Caco-2 (cell line): ENCODE data around the gene SLC41A1. TPM values are rescaled to one million over a fixed set of nuclear protein-coding genes. Genes with fewer than 3 reads are reported as not detected.
A peak's percentile ranks its signal among the peaks of the same experiment; 100 is the strongest.

Experiments
- BruUV-seq: library from RNA; stranded (reverse); fragments of 400-500 nt; replicated peaks from 2 replicates; lab custom pipeline; 2021; lab: Mats Ljungman, UMichigan
- CTCF ChIA-PET: fragments of 300-600 bp; sonication (Branson Sonifier 250); formaldehyde crosslinking; loops from one replicate; lab custom pipeline; 2022; ENCODE audit warnings: antibody characterized with exemption; lab: Charles Lee
- POLR2A ChIA-PET: fragments of 300-600 bp; sonication (Branson Sonifier 250); formaldehyde crosslinking; loops from one replicate; lab custom pipeline; 2022; ENCODE audit warnings: antibody characterized with exemption; lab: Charles Lee
- DNase-seq, 2 experiments: peaks; one replicate each; pipeline versions ENCODE4 v3.0.0 to v3.0.0-alpha.2; 2020 to 2022
- H3K27me3 ChIP-seq: replicated peaks from 2 replicates; pipeline ENCODE4 v1.6.0; 2011; ENCODE audit warnings: low read length; ENCODE audit not compliant: control insufficient read depth, insufficient read depth
- H3K36me3 ChIP-seq: 2 replicates; pipeline ENCODE4 v1.5.1; 2011; ENCODE audit warnings: low read length; ENCODE audit not compliant: control insufficient read depth, insufficient read depth
- H3K4me1 ChIP-seq: fragments of 250-450 bp; sonication (Bioruptor Pico); 2 replicates; pipeline ENCODE4 v1.5.1; 2020; ENCODE audit warnings: mild to moderate bottlenecking
- H3K4me3 ChIP-seq: 2 replicates; pipeline ENCODE4 v1.5.1; 2011; ENCODE audit warnings: low read depth, mild to moderate bottlenecking, control low read depth, low read length
- H3K9me3 ChIP-seq: fragments of 250-450 bp; sonication (Bioruptor Pico); 2 replicates; pipeline ENCODE4 v1.5.1; 2020; ENCODE audit warnings: mild to moderate bottlenecking, moderate library complexity
- H3K27ac Mint-ChIP-seq: one replicate; pipeline ENCODE4 v1.8.0; 2022; ENCODE audit warnings: mixed read lengths; ENCODE audit not compliant: unreplicated experiment
- H3K27me3 Mint-ChIP-seq: one replicate; pipeline ENCODE4 v1.8.0; 2022; ENCODE audit warnings: mixed read lengths; ENCODE audit not compliant: insufficient read depth, unreplicated experiment
- H3K36me3 Mint-ChIP-seq: one replicate; pipeline ENCODE4 v1.8.0; 2022; ENCODE audit warnings: mild to moderate bottlenecking, mixed read lengths; ENCODE audit not compliant: insufficient read depth, unreplicated experiment
- H3K4me1 Mint-ChIP-seq: one replicate; pipeline ENCODE4 v1.8.0; 2022; ENCODE audit warnings: low read depth, mixed read lengths; ENCODE audit not compliant: unreplicated experiment
- H3K4me3 Mint-ChIP-seq: one replicate; pipeline ENCODE4 v1.8.0; 2022; ENCODE audit warnings: mild to moderate bottlenecking, moderate library complexity, mixed read lengths; ENCODE audit not compliant: unreplicated experiment
- H3K9me3 Mint-ChIP-seq: one replicate; pipeline ENCODE4 v1.8.0; 2022; ENCODE audit warnings: mixed read lengths; ENCODE audit not compliant: unreplicated experiment
- intact Hi-C: fragments of 100-400 bp; cut with micrococcal nuclease; formaldehyde crosslinking; loops from one replicate; pipeline ENCODE4 v1.10.0; 2022; ENCODE audit not compliant: unreplicated experiment
- total RNA-seq: library from RNA; stranded (reverse); gene quantifications from 2 replicates; pipeline ENCODE4 v1.2.3, GENCODE V29; 2022
- TF ChIP-seq, protein P1 (sequence below), 2 experiments: fragments of 200-600 bp in 1 of 2; IDR thresholded peaks; 1 replicate in 1 of 2; 2 replicates in 1 of 2; pipeline versions ENCODE4 v1.5.1 to v1.8.0; 2011 to 2022; ENCODE audit warnings: antibody characterized with exemption in 1 of 2, control low read depth in 1 of 2, inconsistent platforms in 1 of 2, low read depth in 1 of 2, low read length in 1 of 2, mild to moderate bottlenecking in 1 of 2, moderate library complexity in 1 of 2; ENCODE audit not compliant: insufficient read depth in 1 of 2, severe bottlenecking in 1 of 2, unreplicated experiment in 1 of 2

SLC41A1 gene
- total RNA-seq, 1 experiment from 2014 or later: 12.5 TPM

DNA sequence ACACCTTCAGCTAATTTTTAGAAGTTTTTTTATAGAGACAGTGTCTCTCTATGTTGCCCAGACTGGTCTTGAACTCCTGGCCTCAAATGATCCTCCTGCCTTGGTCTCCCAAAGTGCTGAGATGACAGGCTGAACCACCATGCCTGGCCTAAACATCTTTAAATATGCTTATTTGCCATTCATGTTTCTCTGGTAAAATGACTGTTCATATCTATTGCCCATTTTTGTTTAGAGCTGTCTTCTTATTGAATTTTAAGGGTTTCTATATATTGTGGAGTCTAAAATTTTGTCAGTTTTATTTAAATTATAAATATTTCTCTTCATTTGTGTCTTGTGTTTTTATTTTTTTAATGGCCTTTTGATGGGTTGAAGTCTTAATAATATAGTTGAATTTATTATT is 40.0 kb upstream of the SLC41A1 start:
- Mint-ChIP-seq H3K9me3 (peaks cover 19% of the 10 kb centered on the region), H3K4me1 (peaks cover 10% of the 10 kb centered on the region), H3K4me3 (no peak overlapping the region), H3K27me3 (peaks cover 3% of the 10 kb centered on the region), H3K27ac (no peak overlapping the region), H3K36me3 (no peaks in the 10 kb centered on the region)
- BruUV-seq: no TSS peak
- ChIA-PET POLR2A (no interaction called here), CTCF (no interaction called here)
- no peak overlapping the region for H3K4me3 ChIP-seq
- H3K4me1 ChIP-seq: 0 out of 2 replicates have a peak, but pooled peaks cover 2% of the 10 kb centered on the region
- peaks cover 17% of the 10 kb centered on the region for H3K9me3 ChIP-seq
- no peak for DNase-seq
- no peaks in the 10 kb centered on the region for H3K27me3 ChIP-seq
- intact Hi-C loops: no loop called here
- H3K36me3 ChIP-seq: no peaks in the 10 kb centered on the region
- TF ChIP-seq, protein P1, sequence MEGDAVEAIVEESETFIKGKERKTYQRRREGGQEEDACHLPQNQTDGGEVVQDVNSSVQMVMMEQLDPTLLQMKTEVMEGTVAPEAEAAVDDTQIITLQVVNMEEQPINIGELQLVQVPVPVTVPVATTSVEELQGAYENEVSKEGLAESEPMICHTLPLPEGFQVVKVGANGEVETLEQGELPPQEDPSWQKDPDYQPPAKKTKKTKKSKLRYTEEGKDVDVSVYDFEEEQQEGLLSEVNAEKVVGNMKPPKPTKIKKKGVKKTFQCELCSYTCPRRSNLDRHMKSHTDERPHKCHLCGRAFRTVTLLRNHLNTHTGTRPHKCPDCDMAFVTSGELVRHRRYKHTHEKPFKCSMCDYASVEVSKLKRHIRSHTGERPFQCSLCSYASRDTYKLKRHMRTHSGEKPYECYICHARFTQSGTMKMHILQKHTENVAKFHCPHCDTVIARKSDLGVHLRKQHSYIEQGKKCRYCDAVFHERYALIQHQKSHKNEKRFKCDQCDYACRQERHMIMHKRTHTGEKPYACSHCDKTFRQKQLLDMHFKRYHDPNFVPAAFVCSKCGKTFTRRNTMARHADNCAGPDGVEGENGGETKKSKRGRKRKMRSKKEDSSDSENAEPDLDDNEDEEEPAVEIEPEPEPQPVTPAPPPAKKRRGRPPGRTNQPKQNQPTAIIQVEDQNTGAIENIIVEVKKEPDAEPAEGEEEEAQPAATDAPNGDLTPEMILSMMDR (IDR thresholded peaks at IDR 0.05; ENCODE audit: insufficient read depth in 1 of 2, low read depth in 1 of 2, low read length in 1 of 2, severe bottlenecking in 1 of 2, unreplicated experiment in 1 of 2): no peak

DNA sequence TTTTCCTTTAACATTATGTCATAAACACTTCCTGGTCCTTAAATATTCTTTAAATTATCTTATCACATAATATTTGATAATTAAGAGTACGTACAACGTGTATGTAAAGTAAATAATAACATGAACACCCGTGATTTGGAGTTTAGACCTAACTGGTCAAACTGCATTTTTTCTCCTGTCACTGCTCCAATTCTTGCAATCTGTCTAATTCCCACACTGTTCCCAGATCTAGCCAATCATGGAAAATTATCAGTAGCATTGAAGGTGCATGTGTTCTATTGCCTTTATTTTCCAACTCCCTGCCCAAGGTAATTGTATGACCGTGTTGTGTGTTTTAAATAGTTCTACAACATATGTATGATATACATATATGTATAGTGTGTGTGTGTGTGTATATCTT is 39.0 kb upstream of the SLC41A1 start:
- no peak overlapping the region for H3K4me3 ChIP-seq
- CTCF ChIA-PET: no interaction called here
- H3K27me3 ChIP-seq: no peaks in the 10 kb centered on the region
- POLR2A ChIA-PET: no interaction called here
- H3K27ac Mint-ChIP-seq: no peak overlapping the region
- TF ChIP-seq, protein P1 (IDR thresholded peaks at IDR 0.05; ENCODE audit: insufficient read depth in 1 of 2, low read depth in 1 of 2, low read length in 1 of 2, severe bottlenecking in 1 of 2, unreplicated experiment in 1 of 2): no peak
- intact Hi-C loops: no loop called here
- no peaks in the 10 kb centered on the region for H3K36me3 ChIP-seq
- no peaks in the 10 kb centered on the region for H3K36me3 Mint-ChIP-seq
- peaks cover 18% of the 10 kb centered on the region for H3K9me3 Mint-ChIP-seq
- peaks cover 3% of the 10 kb centered on the region for H3K27me3 Mint-ChIP-seq
- BruUV-seq: no TSS peak
- DNase-seq: no peak
- no peaks in the 10 kb centered on the region for H3K4me1 ChIP-seq
- H3K9me3 ChIP-seq: peaks cover 13% of the 10 kb centered on the region; the same call in 1 of the 2 replicates
- H3K4me1 Mint-ChIP-seq: peaks cover 5% of the 10 kb centered on the region
- H3K4me3 Mint-ChIP-seq: no peak overlapping the region

DNA sequence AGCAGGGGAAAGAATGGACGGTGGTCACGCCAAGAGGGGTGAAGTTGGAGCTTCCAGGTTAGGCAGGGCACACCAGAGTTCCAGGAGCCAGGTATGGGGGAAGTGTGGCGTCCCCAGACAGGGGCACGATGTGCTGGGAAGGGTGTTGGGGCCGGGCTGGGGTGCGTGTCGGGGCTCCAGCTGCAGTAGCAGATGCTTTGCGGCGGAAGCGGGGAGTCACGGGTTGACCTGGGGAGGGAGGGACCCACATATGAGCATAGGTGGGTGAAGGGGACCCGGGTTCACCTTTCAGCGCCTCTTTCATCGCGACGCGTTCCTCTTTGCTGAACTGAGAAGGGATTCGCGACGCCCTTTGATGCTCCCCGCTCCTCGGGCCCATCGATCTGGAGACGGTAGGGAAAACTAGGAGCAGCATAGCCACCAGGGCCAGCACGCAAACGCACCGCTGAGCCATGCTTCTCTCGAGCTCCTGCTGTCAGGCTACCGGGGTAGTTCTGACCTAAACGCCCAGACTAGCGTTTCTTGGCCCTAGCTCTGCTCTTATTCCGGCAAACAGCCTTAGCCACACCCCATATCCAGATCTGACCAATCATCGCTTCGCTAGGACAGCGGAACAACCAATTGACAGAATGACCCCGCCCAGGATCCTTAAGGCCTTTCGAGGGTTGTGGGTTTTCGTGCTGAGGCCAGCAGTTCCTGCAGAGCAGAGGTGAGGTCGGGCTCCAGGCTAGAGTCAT is 36.8 kb upstream of the SLC41A1 start, which contains the start of gene PM20D1:
PM20D1 (minus strand) TSS at position 514 of the 737 bp plus-strand sequence; CDS start at position 454, 60 bp downstream.
- H3K4me1 Mint-ChIP-seq: peaks cover 5% of the 10 kb centered on the region

More for the DNA sequence above, 36.8 kb upstream of the SLC41A1 start, which contains the start of gene PM20D1:
- Histone ChIP-seq H3K9me3 (peaks cover 4% of the 10 kb centered on the region; the same call in 1 of the 2 replicates), H3K4me3 (peak within 1 kb of the TSS; percentile 36), H3K4me1 (no peaks in the 10 kb centered on the region), H3K27me3 (no peaks in the 10 kb centered on the region), H3K36me3 (no peaks in the 10 kb centered on the region)
- no peaks in the 10 kb centered on the region for H3K27me3 Mint-ChIP-seq
- CTCF ChIA-PET: interaction anchor here (0.6 kb wide), 3 partner anchors 14 to 477 kb away, joined by 4 to 5 read pairs (median 4); no protein-coding TSS in a partner anchor
- H3K9me3 Mint-ChIP-seq: no peaks in the 10 kb centered on the region
- BruUV-seq: no TSS peak
- POLR2A ChIA-PET: interaction anchor here (0.6 kb wide), 1 partner anchor 354 kb away, joined by 4 read pairs; no protein-coding TSS in a partner anchor
- TF ChIP-seq, protein P1 (IDR thresholded peaks at IDR 0.05; ENCODE audit: insufficient read depth in 1 of 2, low read depth in 1 of 2, low read length in 1 of 2, severe bottlenecking in 1 of 2, unreplicated experiment in 1 of 2): no peak
- DNase-seq: peak; percentile 71 to 82
- no peaks in the 10 kb centered on the region for H3K36me3 Mint-ChIP-seq
- H3K27ac Mint-ChIP-seq: no peak within 1 kb of the TSS
- H3K4me3 Mint-ChIP-seq: peak within 1 kb of the TSS; percentile 70
- intact Hi-C loops: no loop called here
